ENCODE results near the gene SP2. TPM values are rescaled to one million over a fixed set of nuclear protein-coding genes. Genes with fewer than 3 reads are reported as not detected.

The SP2 gene
- total RNA-seq, 4 donors from 2014 or later, result 5.1 to 12.6 (median 8.1) TPM

DNA sequence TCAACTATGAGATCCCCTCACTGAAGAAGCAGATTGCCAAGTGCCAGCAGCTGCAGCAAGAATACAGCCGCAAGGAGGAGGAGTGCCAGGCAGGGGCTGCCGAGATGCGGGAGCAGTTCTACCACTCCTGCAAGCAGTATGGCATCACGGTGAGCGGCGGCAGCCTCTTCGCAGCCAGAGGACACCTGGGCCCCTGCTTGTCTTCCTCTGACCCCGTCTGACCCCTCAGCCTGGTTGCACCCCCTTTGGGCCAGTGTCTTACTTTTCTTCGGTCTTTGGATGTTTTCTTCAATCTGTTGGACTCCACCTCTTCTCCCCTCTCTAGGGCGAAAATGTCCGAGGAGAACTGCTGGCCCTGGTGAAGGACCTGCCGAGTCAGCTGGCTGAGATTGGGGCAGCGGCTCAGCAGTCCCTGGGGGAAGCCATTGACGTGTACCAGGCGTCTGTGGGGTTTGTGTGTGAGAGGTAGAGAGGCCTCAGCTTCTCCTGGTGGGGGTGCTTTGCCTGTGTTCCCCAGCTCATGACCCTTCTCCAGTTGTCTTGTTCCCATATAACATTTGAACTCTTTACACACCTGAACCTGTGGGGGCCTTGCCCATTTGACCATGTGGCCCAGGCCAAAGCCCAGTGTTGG is 79.3 kb downstream of the SP2 start:
- TF ChIP-seq POLR2A (IDR thresholded peaks at IDR 0.05), result no peak
- TF ChIP-seq, protein P1, sequence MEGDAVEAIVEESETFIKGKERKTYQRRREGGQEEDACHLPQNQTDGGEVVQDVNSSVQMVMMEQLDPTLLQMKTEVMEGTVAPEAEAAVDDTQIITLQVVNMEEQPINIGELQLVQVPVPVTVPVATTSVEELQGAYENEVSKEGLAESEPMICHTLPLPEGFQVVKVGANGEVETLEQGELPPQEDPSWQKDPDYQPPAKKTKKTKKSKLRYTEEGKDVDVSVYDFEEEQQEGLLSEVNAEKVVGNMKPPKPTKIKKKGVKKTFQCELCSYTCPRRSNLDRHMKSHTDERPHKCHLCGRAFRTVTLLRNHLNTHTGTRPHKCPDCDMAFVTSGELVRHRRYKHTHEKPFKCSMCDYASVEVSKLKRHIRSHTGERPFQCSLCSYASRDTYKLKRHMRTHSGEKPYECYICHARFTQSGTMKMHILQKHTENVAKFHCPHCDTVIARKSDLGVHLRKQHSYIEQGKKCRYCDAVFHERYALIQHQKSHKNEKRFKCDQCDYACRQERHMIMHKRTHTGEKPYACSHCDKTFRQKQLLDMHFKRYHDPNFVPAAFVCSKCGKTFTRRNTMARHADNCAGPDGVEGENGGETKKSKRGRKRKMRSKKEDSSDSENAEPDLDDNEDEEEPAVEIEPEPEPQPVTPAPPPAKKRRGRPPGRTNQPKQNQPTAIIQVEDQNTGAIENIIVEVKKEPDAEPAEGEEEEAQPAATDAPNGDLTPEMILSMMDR (IDR thresholded peaks at IDR 0.05), result no peak
- intact Hi-C loops (cut with DNase I; ENCODE audit: low total_unique reads), result no loop called here
- 81 to 90% methylated on average over 15 of the region's 15 CpGs for WGBS, 2 donors
- H3K4me3 ChIP-seq (ENCODE audit: low read depth, poor library complexity, severe bottlenecking), result no peak overlapping the region
- no peak for DNase-seq (ENCODE audit: low spot score in 2 of 2)

DNA sequence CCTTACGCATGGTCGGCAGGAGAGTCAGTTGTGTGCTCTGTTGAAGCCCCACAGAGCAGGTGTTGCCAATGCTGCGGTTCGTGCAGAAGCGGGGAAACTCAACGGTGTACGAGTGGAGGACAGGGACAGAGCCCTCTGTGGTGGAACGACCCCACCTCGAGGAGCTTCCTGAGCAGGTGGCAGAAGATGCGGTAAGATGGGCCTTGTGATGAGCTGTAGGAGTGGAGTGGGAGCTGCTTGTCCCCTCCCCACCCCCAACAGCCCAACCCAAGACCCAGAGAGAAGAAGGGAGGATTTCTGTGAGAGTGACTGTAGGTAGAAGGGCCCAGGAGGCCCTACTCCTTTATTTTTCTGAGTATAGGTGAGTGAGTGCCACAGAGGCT is 79.8 kb downstream of the SP2 start:
- WGBS, 2 donors, result 93% methylated on average over 10 of the region's 10 CpGs
- no peak overlapping the region for H3K4me3 ChIP-seq (ENCODE audit: low read depth, poor library complexity, severe bottlenecking)
- TF ChIP-seq, protein P1 (IDR thresholded peaks at IDR 0.05), result no peak
- TF ChIP-seq POLR2A (IDR thresholded peaks at IDR 0.05), result no peak
- no peak for DNase-seq (ENCODE audit: low spot score in 2 of 2)
- intact Hi-C loops (cut with DNase I; ENCODE audit: low total_unique reads), result no loop called here

DNA sequence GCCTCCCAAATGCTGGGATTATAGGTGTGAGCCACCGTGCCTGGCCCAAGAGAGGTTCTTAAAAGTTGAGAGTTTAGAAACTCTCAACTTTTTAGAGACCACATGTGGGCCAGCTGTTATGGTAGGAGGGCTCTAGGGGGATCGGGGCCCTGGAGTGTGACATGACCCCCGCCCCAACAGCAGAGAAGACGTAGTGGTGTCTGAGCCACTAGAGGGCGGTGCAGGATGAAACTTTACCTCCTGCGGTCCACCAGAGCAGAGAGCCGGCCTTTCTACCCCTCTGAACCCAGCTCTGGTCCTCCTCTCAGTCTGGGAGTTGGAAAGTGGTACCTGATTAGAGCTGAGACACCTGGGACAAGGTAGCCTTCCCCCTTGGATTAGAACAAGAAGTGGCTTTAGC is 82.3 kb downstream of the SP2 start:
- 36 to 51% methylated on average over 7 of the region's 7 CpGs for WGBS, 2 donors
- no peak for DNase-seq (ENCODE audit: low spot score in 2 of 2)
- no peak overlapping the region for H3K4me3 ChIP-seq (ENCODE audit: low read depth, poor library complexity, severe bottlenecking)
- intact Hi-C loops (cut with DNase I; ENCODE audit: low total_unique reads), result no loop called here
- TF ChIP-seq, protein P1 (IDR thresholded peaks at IDR 0.05), result no peak
- no peak for TF ChIP-seq POLR2A (IDR thresholded peaks at IDR 0.05)

Other genes with a start within 250 kb of the SP2 start
- gene KPNB1, start 246.3 kb upstream of the SP2 start, total RNA-seq, result 100 to 1,000 TPM; 114 to 189 (median 124) TPM
- 10 to 100 TPM in 2 of 4 donors, 1 to 10 TPM in 2; 7.1 to 14.7 (median 9.3) TPM for gene TBKBP1, start 202.1 kb upstream of the SP2 start, total RNA-seq
- gene TBX21, start 163.0 kb upstream of the SP2 start, total RNA-seq, result 1 to 10 TPM in 2 of 4 donors, under 1 TPM in 1, not detected in 1; 0.12 to 1.9 (median 1.2) TPM
- 1 to 10 TPM; 1.1 to 8.4 (median 1.8) TPM for gene OSBPL7, start 74.4 kb upstream of the SP2 start, total RNA-seq
- gene MRPL10, start 64.7 kb upstream of the SP2 start, total RNA-seq, result 10 to 100 TPM; 25.3 to 35.4 (median 30.2) TPM
- gene LRRC46, start 64.6 kb upstream of the SP2 start, total RNA-seq, result not detected
- gene SCRN2, start 55.0 kb upstream of the SP2 start, total RNA-seq, result 10 to 100 TPM; 23.1 to 37.9 (median 28.3) TPM
- 10 to 100 TPM; 21.9 to 29.9 (median 24.7) TPM for gene SP6, start 45.1 kb upstream of the SP2 start, total RNA-seq
- 10 to 100 TPM; 20.2 to 36.8 (median 30.3) TPM for gene PNPO, start 45.3 kb downstream of the SP2 start, total RNA-seq
- gene PRR15L, start 61.6 kb downstream of the SP2 start, total RNA-seq, result 10 to 100 TPM in 3 of 4 donors, 1 to 10 TPM in 1; 9.9 to 45.1 (median 24.3) TPM
- 100 to 1,000 TPM in 3 of 4 donors, 10 to 100 TPM in 1; 95.8 to 115 (median 107) TPM for gene CDK5RAP3, start 74.9 kb downstream of the SP2 start, total RNA-seq
- 10 to 100 TPM in 3 of 4 donors, 1 to 10 TPM in 1; 9.1 to 16.9 (median 12.9) TPM for gene COPZ2, start 141.6 kb downstream of the SP2 start, total RNA-seq
- 100 to 1,000 TPM in 3 of 4 donors, 10 to 100 TPM in 1; 97.2 to 158 (median 117) TPM for gene NFE2L1, start 152.1 kb downstream of the SP2 start, total RNA-seq
- 10 to 100 TPM; 23.2 to 33.5 (median 25.6) TPM for gene CBX1, start 205.2 kb downstream of the SP2 start, total RNA-seq
- 10 to 100 TPM; 11.1 to 15.7 (median 13.0) TPM for gene SNX11, start 211.5 kb downstream of the SP2 start, total RNA-seq